K562 (cell line): ENCODE measurements around the gene CDCA4.

Experiments used
- ATF3 ChIP-seq, 2 experiments: fragments of 450-650 bp in 1 of 2; sonication (generic) in 1 of 2; formaldehyde crosslinking in 1 of 2; IDR thresholded peaks in 1 of 2; conservative IDR thresholded peaks in 1 of 2; 2 replicates each; pipeline versions ENCODE4 v1.6.1 to v1.8.1; 2016 to 2023; ENCODE audit warnings: mild to moderate bottlenecking in 2 of 2, moderate library complexity in 2 of 2, inconsistent platforms in 1 of 2, missing genetic modification reagents in 1 of 2
- CEBPG ChIP-seq, 3 experiments: fragments of 200-800 bp in 1 of 3; sonication (Bioruptor generic) in 1 of 3; sonication (generic) in 1 of 3; formaldehyde crosslinking in 1 of 3; IDR thresholded peaks in 2 of 3; conservative IDR thresholded peaks in 1 of 3; 2 replicates each; pipeline versions ENCODE4 v1.6.1 to v1.8.0; 2016 to 2022; ENCODE audit warnings: missing compliant biosample characterization in 2 of 3, missing genetic modification characterization in 2 of 3, mild to moderate bottlenecking in 1 of 3, missing genetic modification reagents in 1 of 3
- E2F3 ChIP-seq: fragments of 250-450 bp; sonication (Bioruptor Pico); IDR thresholded peaks from 2 replicates; pipeline ENCODE4 v1.4.0; 2020; ENCODE audit warnings: mild to moderate bottlenecking
- GATAD2B ChIP-seq: fragments of 450-650 bp; IDR thresholded peaks from 2 replicates; pipeline ENCODE4 v1.6.1; 2017; ENCODE audit warnings: mild to moderate bottlenecking, borderline replicate concordance
- POLR2A ChIP-seq: fragments of 450-650 bp; conservative IDR thresholded peaks from 2 replicates; pipeline ENCODE4 v1.6.1; 2016
- RAD51 ChIP-seq: fragments of 450-650 bp; IDR thresholded peaks from 2 replicates; pipeline ENCODE4 v1.7.1; 2016; ENCODE audit warnings: low read depth, mild to moderate bottlenecking, borderline replicate concordance
- ZBTB8A ChIP-seq: fragments of 450-650 bp; IDR thresholded peaks from 2 replicates; pipeline ENCODE4 v1.6.1; 2018; ENCODE audit warnings: mild to moderate bottlenecking, moderate library complexity; ENCODE audit not compliant: partially characterized antibody
- ZNF232 ChIP-seq: sonication (generic); formaldehyde crosslinking; IDR thresholded peaks from 2 replicates; pipeline ENCODE4 v1.8.0; 2022; ENCODE audit warnings: mild to moderate bottlenecking, missing genetic modification reagents
- TF ChIP-seq, protein P1 (sequence below), 3 experiments: IDR thresholded peaks in 2 of 3; conservative IDR thresholded peaks in 1 of 3; 2 replicates each; pipeline ENCODE4 v1.5.1; 2011 to 2012; ENCODE audit warnings: low read length in 3 of 3, mild to moderate bottlenecking in 3 of 3, control low read depth in 2 of 3, improper control_type of control experiment in 1 of 3, inconsistent platforms in 1 of 3, low read depth in 1 of 3, mixed read lengths in 1 of 3, moderate library complexity in 1 of 3; ENCODE audit not compliant: insufficient read depth in 2 of 3
- TF ChIP-seq, protein P2 (sequence below), 2 experiments: fragments of 450-650 bp; IDR thresholded peaks; 2 replicates each; pipeline ENCODE4 v1.6.1; 2016; ENCODE audit warnings: mild to moderate bottlenecking in 2 of 2, borderline replicate concordance in 1 of 2, low read depth in 1 of 2, moderate library complexity in 1 of 2
- TF ChIP-seq, protein P3 (sequence below): fragments of 250-450 bp; sonication (Bioruptor Pico); IDR thresholded peaks from 2 replicates; pipeline ENCODE4 v1.5.0; 2020; ENCODE audit warnings: mild to moderate bottlenecking, borderline replicate concordance
- TF ChIP-seq, protein P4 (sequence below): conservative IDR thresholded peaks from 2 replicates; pipeline ENCODE4 v1.6.1; 2011; ENCODE audit warnings: low read depth, mild to moderate bottlenecking, low read length; ENCODE audit not compliant: control insufficient read depth
- TF ChIP-seq, protein P5 (sequence below): sonication (generic); formaldehyde crosslinking; IDR thresholded peaks from 2 replicates; pipeline ENCODE4 v1.8.1; 2023; ENCODE audit warnings: mild to moderate bottlenecking, missing genetic modification reagents

DNA sequence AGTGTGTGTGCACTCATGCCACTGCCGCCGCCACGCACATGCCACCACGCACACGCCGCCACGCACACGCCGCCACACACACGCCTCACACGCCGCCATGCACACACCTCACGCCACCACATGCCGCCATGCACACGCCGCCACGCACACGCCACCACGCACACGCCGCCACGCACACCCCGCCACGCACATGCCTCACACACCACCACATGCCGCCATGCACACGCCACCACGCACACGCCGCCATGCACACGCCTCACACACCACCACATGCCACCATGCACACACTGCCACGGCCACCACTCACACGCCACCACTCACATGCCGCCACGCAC is 29.0 kb downstream of the CDCA4 start:
- TF ChIP-seq, protein P1, sequence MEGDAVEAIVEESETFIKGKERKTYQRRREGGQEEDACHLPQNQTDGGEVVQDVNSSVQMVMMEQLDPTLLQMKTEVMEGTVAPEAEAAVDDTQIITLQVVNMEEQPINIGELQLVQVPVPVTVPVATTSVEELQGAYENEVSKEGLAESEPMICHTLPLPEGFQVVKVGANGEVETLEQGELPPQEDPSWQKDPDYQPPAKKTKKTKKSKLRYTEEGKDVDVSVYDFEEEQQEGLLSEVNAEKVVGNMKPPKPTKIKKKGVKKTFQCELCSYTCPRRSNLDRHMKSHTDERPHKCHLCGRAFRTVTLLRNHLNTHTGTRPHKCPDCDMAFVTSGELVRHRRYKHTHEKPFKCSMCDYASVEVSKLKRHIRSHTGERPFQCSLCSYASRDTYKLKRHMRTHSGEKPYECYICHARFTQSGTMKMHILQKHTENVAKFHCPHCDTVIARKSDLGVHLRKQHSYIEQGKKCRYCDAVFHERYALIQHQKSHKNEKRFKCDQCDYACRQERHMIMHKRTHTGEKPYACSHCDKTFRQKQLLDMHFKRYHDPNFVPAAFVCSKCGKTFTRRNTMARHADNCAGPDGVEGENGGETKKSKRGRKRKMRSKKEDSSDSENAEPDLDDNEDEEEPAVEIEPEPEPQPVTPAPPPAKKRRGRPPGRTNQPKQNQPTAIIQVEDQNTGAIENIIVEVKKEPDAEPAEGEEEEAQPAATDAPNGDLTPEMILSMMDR (IDR thresholded peaks at IDR 0.05 in 2 of 3, conservative IDR thresholded peaks at IDR 0.05 in 1 of 3; ENCODE audit: insufficient read depth in 2 of 3, low read depth in 1 of 3, low read length in 3 of 3) = no peak
- TF ChIP-seq, protein P2, sequence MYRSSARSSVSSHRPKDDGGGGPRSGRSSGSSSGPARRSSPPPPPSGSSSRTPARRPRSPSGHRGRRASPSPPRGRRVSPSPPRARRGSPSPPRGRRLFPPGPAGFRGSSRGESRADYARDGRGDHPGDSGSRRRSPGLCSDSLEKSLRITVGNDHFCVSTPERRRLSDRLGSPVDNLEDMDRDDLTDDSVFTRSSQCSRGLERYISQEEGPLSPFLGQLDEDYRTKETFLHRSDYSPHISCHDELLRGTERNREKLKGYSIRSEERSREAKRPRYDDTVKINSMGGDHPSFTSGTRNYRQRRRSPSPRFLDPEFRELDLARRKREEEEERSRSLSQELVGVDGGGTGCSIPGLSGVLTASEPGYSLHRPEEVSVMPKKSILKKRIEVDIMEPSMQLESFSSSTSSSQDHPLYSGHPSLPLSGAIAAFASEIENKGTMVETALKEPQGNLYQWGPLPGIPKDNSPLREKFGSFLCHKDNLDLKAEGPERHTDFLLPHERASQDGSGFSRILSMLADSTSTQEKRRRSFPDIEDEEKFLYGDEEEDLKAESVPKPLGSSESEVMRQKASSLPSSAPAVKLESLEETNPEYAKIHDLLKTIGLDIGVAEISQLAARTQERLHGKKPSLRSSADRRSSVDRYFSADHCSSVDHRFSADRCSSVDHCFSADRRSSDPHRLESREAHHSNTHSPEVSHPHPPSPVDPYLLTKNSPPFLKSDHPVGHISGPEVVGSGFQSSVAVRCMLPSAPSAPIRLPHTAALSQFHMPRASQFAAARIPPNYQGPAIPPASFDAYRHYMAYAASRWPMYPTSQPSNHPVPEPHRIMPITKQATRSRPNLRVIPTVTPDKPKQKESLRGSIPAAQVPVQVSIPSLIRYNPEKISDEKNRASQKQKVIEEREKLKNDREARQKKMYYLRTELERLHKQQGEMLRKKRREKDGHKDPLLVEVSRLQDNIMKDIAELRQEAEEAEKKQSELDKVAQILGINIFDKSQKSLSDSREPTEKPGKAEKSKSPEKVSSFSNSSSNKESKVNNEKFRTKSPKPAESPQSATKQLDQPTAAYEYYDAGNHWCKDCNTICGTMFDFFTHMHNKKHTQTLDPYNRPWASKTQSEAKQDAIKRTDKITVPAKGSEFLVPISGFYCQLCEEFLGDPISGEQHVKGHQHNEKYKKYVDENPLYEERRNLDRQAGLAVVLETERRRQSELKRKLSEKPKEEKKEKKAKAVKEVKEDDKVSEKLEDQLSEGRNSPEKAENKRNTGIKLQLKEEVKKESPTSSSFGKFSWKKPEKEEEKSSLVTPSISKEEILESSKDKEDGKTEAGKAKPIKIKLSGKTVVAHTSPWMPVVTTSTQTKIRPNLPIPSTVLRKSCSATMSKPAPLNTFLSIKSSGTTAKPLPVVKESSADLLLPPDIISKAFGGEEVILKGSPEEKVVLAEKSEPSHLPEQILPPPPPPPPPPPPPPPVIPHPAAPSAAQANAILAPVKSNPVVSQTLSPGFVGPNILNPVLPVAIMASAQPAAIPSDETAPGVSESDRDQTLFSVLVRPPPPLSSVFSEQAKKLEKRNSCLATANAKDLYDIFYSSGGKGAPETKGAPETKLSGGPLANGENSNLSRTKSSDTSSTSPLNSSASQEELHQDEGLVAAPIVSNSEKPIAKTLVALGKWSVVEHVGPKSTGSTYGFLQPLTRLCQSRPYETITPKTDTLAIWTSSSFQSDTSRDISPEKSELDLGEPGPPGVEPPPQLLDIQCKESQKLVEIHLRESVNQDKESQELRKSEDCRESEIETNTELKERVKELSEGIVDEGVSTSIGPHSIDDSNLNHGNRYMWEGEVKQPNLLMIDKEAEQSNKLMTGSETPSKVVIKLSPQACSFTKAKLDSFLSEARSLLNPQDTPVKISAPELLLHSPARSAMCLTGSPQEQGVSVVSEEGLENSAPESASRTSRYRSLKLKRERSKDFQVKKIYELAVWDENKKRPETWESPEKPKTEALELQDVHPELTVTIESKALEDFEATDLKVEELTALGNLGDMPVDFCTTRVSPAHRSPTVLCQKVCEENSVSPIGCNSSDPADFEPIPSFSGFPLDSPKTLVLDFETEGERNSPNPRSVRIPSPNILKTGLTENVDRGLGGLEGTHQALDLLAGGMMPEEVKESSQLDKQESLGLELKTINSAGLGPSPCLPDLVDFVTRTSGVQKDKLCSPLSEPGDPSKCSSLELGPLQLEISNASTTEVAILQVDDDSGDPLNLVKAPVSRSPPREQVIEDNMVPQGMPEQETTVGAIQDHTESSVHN (IDR thresholded peaks at IDR 0.05; ENCODE audit: borderline replicate concordance in 1 of 2, low read depth in 1 of 2) = no peak
- TF ChIP-seq CEBPG (CRISPR knock-in tag; IDR thresholded peaks at IDR 0.05) = no peak
- no peak for TF ChIP-seq CEBPG (tag; conservative IDR thresholded peaks at IDR 0.05 in 1 of 2, IDR thresholded peaks at IDR 0.05 in 1 of 2)
- no peak for TF ChIP-seq E2F3 (CRISPR knock-in tag)
- TF ChIP-seq GATAD2B = no peak
- no peak for TF ChIP-seq ATF3 (IDR thresholded peaks at IDR 0.05)
- no peak for TF ChIP-seq ATF3 (CRISPR knock-in tag; conservative IDR thresholded peaks at IDR 0.05)
- no peak for TF ChIP-seq POLR2A
- TF ChIP-seq, protein P3, sequence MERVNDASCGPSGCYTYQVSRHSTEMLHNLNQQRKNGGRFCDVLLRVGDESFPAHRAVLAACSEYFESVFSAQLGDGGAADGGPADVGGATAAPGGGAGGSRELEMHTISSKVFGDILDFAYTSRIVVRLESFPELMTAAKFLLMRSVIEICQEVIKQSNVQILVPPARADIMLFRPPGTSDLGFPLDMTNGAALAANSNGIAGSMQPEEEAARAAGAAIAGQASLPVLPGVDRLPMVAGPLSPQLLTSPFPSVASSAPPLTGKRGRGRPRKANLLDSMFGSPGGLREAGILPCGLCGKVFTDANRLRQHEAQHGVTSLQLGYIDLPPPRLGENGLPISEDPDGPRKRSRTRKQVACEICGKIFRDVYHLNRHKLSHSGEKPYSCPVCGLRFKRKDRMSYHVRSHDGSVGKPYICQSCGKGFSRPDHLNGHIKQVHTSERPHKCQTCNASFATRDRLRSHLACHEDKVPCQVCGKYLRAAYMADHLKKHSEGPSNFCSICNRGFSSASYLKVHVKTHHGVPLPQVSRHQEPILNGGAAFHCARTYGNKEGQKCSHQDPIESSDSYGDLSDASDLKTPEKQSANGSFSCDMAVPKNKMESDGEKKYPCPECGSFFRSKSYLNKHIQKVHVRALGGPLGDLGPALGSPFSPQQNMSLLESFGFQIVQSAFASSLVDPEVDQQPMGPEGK (CRISPR knock-in tag) = no peak
- TF ChIP-seq, protein P4, sequence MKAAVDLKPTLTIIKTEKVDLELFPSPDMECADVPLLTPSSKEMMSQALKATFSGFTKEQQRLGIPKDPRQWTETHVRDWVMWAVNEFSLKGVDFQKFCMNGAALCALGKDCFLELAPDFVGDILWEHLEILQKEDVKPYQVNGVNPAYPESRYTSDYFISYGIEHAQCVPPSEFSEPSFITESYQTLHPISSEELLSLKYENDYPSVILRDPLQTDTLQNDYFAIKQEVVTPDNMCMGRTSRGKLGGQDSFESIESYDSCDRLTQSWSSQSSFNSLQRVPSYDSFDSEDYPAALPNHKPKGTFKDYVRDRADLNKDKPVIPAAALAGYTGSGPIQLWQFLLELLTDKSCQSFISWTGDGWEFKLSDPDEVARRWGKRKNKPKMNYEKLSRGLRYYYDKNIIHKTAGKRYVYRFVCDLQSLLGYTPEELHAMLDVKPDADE = no peak
- no peak for TF ChIP-seq ZNF232 (CRISPR knock-in tag)
- TF ChIP-seq, protein P5, sequence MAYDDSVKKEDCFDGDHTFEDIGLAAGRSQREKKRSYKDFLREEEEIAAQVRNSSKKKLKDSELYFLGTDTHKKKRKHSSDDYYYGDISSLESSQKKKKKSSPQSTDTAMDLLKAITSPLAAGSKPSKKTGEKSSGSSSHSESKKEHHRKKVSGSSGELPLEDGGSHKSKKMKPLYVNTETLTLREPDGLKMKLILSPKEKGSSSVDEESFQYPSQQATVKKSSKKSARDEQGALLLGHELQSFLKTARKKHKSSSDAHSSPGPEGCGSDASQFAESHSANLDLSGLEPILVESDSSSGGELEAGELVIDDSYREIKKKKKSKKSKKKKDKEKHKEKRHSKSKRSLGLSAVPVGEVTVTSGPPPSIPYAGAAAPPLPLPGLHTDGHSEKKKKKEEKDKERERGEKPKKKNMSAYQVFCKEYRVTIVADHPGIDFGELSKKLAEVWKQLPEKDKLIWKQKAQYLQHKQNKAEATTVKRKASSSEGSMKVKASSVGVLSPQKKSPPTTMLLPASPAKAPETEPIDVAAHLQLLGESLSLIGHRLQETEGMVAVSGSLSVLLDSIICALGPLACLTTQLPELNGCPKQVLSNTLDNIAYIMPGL (CRISPR knock-in tag) = no peak
- no peak for TF ChIP-seq ZBTB8A
- no peak for TF ChIP-seq RAD51
